Right kidney (tissue), 1 donor: Measurements from ENCODE around the gene GABARAPL2.
"Not testable (repeated sequence)": the region's sequence is repeated elsewhere in the genome, so short reads cannot be mapped to it uniquely, and the experiment has no call there.

Source experiments
- DNase-seq: peaks from one replicate; pipeline ENCODE4 v3.0.0-alpha.2; 2016

Gene GABARAPL2

DNA sequence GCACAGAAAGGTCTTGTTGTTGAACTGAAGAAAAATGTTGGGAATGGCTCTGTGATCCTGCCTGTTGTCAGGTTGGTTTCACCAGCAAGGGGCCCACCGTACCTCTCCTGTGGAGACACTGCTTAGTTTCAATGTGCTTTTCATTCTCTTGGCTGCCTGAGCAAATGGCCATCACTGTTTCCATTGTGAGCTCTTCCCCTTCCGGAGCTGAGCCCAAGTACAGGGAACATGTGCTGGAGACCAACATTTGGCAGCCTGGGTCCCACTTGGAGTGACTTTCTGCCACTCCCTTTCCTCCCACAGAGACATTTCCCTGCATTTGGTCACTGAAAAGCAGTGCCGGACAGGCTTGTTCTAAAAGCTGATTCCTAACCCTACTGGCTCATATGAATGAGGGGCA is 23.1 kb downstream of the GABARAPL2 start:
- DNase-seq: no peak

DNA sequence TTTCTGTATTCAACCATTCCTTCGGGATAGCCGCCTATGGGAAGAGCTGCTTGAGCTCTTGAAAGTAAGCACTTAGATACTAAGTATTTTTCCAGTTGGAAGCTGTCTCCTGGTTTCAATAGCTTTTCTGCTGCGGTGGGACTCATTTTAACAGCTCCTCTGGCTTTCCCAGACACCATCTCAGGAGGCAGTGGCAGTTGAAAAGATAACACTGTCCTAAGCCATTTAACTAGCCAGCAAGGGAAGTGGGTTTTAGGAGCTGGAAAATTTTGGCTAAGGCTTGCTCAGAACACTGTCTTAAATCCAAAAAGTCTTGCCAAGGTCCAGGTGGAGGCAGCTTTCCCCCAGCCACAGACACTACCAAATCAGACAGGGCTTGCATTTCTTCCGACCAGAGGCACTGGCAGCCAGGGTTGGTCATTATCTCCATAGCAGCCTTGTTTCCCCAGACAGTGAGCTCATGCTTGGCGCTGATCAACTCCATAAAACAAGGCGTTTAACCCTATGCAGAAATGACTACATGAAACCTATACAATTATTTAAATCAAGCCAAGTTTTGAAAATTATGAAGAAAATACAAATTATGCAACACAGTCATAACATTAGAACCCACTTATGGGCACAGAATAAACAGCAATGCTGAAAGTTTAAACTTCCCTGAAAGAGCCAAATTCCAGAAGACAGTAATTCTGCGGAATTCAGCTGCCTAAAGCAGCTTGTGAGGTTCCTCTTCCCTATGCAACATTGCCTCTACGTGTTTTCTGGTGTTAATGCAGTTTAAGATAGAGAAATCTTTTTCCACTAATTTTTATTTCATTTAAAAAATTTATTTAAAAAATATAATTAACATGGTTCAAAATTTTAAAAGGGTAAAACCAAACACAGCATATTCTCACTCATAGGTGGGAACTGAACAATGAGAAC is 25.0 kb downstream of the GABARAPL2 start:
- no peak for DNase-seq

DNA sequence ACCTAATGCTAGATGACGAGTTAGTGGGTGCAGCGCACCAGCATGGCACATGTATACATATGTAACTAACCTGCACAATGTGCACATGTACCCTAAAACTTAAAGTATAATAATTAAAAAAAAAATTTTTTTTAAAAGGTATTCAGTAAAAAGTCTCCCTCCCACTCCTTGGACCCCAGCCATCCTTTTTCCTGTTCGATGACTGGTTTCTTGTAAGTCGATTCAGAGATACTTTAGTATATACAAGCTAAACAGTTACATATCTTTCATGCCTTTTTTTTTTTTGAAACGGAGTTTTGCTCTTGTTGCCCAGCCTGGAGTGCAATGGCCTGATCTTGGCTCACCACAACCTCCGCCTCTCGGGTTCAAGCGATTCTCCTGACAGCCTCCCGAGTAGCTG is 25.7 kb downstream of the GABARAPL2 start:
- DNase-seq: not testable (repeated sequence)

- no peak for DNase-seq
These were observed 27.1 kb downstream of the GABARAPL2 start for GRCh38 chr16:75593308-75593707.

DNA sequence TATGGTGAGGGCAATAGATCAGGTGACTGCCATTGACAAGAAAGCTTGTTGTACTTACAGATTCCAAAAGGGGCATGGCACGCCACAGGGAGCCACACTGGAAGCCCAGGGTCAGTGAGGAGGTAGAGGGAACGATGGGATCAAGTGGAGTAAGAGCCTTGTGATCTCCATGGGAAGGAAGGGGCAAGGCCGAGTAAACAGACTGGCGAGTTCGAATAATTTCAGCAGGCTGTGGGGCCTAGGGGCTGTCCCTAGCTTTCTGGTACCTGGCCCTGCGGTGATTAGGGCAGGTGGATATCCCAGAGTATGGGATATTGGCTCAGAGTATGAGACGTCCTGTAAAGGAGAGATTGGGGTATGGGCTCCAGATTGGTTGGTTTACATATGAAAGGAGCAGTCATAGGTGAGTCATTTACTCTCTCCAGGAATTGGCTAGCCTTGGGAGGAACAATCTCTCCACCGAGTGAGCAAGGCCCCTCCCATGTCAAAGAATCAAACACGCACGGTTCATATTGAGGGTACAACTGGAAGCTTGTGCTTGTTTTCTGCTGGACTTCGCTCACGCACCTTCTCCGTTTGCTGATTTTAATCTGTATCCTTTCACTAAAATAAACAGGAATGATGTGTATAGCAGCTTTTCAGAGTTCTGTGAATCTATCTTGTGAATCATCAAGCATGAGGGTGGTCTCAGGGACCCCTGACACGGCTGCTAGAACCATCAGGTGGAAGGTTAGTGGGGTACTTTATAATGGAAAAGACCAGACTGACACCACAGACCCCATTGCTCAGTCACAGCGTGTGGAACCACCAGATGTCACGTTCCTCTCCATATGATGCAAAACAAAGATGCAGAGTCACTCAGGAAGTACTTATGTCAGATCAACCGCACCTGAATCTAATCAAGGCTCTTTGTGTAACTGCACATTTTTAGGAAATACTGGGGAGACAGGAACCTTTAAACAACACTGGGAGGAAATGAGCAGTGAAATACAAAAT is 27.9 kb downstream of the GABARAPL2 start:
- no peak for DNase-seq

- no peak for DNase-seq
These were observed 33.5 kb downstream of the GABARAPL2 start for GRCh38 chr16:75599452-75600277.

- no peak for DNase-seq
These were observed 37.1 kb downstream of the GABARAPL2 start for GRCh38 chr16:75603241-75603640.

DNA sequence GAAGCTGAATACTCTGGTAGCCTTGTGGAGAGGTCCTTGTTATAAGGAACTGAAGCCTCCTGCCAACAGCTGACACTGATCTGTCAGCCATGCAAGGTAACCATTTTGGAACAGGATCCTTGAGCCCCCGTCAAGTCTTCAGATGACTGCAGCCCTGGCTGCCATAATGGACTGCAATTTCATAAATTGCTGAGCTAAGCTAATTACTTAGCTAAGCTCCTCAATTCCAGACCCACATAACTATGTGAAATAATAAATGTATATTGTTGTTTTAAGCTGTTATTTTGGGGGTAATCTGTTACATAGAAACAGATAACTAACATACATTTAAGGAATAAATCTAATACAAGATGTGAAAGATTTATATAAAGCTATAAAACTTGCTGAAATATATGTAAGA is 40.3 kb downstream of the GABARAPL2 start:
- no peak for DNase-seq

- DNase-seq: no peak
These were observed 48.1 kb downstream of the GABARAPL2 start for GRCh38 chr16:75614066-75614897.

DNA sequence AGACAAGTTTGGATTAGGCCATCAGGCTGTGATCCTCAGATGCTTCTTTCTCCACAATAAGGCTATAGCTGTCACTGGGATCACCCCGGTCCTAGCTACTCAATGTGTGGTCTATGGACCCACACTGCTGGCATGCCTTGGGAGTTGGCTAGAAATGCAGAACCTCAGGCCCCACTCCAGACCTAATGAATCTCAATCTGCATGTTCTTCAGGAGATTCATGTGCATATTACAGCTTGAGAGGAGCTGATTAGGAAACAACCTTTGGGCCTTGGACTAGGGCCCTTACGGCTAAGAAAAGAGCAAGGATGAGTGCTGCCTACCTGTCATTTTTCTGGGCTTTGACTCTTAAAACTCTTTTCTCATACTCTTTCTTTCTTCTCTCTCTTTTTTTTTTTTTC is 49.4 kb downstream of the GABARAPL2 start:
- DNase-seq: no peak

GRCh38 chr16:75616521-75617010 is 50.4 kb downstream of the GABARAPL2 start:
- no peak for DNase-seq

DNA sequence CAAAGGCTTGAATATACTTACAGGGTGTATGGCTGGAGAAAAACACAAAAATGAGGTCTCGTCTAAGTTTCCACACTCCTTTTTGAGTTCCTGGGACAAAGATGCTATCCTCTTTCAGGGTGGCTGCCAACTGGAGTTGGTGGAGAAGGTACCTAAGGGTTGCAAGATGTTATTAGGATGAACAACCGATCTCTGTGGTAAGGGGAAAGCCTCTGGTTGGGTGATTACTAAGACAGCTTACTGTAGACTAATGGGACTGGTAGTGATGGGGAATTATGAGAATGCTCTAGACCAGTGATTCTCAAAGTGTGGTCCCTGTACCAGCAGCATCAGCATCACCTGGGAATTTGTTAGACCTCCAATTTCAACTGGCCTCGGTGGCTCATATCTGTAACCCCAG is 50.9 kb downstream of the GABARAPL2 start:
- no peak for DNase-seq

DNA sequence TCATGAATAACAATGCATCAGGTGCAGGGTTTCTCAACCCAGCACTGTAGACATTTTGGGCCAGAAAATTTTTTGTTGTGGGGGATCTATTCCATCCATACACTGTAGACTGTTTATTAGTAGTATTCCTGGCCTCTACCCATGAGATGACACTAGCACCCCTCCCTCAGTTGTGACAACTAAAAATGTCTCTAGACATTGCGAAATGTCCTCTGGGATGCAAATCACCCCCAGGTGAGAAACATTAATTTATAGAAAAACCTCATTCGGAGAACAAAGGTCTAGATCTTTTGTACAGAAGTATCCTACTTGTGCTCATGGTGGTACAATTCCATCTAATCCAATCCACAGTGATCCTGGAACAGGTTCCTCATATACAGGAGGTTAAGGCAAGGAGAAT is 52.6 kb downstream of the GABARAPL2 start:
- no peak for DNase-seq

DNA sequence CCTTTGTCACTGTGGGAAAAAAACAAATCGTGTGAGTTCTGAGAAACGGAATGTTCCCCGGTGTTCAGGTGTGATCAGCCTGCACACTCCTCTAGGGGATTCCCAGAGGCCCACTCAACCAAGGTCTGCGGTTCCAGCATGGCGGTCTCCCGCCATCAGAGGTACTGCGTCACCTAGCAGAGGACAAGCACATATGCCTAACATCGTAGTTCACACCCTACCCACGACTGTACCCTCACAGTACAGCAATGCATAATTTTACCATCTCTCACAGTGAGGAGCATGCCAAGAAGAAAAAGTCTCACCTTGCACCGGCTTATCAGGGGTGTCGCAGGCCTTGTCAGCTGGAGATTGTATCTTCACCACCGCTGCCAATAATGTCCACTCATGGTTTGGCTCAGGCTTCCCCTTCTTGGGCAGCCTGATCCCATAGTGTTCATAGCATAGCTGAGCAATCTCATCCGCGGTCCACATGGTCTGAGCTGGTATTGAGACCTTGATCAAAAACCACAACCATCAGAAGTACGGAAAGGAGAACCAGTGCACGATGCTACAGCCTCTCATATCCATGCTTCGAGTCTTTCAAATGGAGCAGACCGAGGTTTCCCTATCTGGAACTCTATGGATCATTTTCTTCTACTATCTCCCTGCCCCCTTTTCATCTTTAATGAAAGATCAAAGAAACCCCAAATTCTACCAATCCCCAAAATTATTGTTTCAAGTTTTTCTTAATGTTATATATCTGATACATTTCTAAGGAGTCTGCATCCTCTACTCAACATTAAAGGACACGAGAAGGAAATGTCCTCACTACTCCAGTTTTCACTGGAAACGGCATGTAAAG is 54.4 kb downstream of the GABARAPL2 start:
- no peak for DNase-seq

DNA sequence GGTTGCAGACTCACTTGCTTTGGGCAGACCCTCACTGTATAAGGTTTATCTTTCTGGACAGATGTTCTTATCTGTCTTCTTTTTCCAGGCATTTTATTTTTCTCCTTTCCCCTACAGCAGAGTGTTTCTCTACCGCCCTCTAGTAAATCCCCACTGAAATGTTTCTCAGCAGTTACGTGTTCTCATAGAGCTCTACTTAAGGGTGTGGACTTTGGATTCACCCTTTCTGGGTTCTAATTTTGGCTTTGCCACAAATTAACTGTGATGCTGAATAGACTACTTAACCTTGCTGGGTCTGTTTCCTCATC is 54.9 kb downstream of the GABARAPL2 start:
- DNase-seq: no peak

GRCh38 chr16:75622761-75623605 is 56.8 kb downstream of the GABARAPL2 start, which contains the start of gene ADAT1:
Gene ADAT1, minus strand, starts transcription at chr16:75623281. Its CDS starts 2,482 bp downstream, at chr16:75620799.
- DNase-seq: peak; percentile 96

- no peak for DNase-seq
These were observed 58.7 kb downstream of the GABARAPL2 start for GRCh38 chr16:75624921-75625334.

DNA sequence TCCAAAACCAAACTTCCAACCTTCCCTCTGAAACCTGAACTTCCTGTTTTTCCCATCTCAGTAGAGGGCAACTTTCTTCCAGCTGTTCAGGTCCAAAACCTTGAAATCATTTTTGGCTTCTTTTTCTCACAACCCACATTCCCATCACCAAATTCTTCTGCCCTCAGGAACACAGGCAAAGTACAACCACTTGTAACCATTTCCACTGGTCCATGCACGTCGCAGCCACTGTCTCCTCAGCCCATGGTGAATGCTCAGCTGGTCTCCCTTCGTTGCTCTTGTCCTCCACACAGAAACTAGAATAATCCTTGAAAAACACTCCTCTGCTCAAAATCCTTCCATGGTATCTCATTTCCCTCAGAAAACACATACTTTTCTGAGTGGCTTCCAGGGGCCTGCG is 60.6 kb downstream of the GABARAPL2 start:
- no peak for DNase-seq
